AG09319 (cell line): ENCODE data around the gene PPARGC1A.

ENCODE experiments used
- DNase-seq: peaks from one replicate; pipeline ENCODE4 v3.0.0-alpha.2; 2010; ENCODE audit warnings: low read depth; ENCODE audit errors: extremely low read depth
- TF ChIP-seq, protein P1 (sequence below): IDR thresholded peaks from 2 replicates; pipeline ENCODE4 v1.5.1; 2011; ENCODE audit warnings: low read depth, mild to moderate bottlenecking, inconsistent platforms, low read length, moderate library complexity

Gene PPARGC1A

DNA sequence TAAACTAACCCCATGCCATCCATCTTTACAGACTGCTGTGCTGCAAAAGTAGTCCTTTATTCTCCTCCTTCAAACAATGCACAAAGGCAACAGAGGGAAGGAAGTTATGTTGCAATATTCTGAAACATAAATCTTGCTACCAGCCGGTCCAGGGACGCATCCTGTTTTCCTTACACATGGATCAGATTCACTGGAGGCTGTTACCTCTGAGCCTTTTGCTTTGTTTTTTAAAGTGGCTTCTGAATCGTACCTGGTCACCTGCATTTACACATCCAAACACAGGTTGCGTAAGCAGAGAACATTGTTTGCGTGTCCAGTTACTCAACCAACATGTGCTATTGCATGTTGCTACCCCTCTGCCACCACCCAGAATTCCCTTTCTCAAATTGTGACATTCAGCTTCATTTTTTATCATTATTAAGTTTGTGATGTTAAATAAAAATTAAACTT, 8.8 kb downstream of the PPARGC1A start:
- no peak for DNase-seq
- TF ChIP-seq, protein P1, sequence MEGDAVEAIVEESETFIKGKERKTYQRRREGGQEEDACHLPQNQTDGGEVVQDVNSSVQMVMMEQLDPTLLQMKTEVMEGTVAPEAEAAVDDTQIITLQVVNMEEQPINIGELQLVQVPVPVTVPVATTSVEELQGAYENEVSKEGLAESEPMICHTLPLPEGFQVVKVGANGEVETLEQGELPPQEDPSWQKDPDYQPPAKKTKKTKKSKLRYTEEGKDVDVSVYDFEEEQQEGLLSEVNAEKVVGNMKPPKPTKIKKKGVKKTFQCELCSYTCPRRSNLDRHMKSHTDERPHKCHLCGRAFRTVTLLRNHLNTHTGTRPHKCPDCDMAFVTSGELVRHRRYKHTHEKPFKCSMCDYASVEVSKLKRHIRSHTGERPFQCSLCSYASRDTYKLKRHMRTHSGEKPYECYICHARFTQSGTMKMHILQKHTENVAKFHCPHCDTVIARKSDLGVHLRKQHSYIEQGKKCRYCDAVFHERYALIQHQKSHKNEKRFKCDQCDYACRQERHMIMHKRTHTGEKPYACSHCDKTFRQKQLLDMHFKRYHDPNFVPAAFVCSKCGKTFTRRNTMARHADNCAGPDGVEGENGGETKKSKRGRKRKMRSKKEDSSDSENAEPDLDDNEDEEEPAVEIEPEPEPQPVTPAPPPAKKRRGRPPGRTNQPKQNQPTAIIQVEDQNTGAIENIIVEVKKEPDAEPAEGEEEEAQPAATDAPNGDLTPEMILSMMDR, result no peak

DNA sequence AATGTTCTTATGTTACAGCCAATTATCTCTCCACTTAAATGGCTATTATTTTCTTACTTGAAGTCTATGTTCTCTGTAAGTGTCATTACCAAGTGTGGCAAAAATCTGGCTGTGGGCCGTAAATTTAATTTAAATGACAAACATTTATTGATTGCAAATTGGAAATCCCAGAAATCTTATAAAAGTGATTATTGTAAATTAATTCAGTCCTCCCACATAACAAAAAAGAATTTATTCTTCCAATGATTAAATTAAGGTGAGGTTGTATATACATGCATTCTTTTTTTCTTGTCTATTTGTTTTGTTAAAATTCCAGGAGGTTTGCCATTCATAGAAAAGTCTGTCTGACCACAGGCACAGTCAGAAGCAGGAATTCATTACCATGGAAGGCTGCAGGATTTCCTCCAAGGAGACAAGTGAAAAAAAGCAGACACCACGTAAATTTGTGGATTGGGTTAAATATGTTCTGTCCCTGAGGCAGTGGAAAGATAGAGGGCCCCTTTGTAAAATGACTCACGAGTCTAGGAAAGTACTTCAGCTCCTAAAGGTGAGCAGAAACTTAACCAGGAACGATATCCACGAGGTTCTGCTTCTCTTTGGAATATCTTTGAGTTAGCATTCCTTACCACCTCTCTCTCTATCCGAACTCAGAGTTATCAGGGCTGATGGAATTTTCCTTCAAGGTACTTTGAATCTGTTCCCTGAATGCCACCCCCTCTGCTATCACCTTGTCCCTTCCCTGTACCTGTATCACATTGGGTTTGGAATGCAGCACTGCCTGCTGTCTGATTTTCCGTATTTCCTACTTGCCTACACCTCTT, 10.7 kb downstream of the PPARGC1A start:
- no peak for DNase-seq
- TF ChIP-seq, protein P1, result no peak

DNA sequence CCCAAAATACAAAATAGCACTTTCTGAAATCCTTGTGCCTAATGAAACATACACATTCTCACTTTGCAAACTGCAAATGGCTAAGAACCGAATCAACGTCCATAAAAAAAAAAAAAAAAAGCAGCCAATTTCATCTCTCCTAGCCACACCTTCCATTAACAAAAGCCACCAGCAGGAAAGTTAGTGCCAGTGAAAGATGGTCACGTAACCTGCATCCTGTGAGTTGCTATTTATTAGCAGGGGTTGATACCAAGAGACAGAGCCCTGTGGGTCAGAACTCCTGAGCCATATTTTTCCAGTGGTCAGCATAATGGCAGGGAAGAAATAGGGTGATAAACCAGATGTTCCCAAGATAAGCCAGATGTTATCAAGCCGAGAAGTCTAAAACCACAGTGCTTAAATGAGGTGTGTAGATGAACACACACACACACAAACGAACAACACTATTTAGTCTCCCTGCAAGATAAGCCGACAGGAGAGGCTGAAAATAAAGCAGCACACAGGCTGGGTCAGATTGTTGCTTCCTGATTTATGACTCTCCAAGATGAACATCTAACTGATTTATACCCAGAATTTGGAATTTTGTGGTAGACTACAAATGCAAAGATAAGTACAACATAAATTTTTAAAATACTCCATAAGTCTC, 11.5 kb downstream of the PPARGC1A start:
- TF ChIP-seq, protein P1, result no peak
- no peak for DNase-seq

DNA sequence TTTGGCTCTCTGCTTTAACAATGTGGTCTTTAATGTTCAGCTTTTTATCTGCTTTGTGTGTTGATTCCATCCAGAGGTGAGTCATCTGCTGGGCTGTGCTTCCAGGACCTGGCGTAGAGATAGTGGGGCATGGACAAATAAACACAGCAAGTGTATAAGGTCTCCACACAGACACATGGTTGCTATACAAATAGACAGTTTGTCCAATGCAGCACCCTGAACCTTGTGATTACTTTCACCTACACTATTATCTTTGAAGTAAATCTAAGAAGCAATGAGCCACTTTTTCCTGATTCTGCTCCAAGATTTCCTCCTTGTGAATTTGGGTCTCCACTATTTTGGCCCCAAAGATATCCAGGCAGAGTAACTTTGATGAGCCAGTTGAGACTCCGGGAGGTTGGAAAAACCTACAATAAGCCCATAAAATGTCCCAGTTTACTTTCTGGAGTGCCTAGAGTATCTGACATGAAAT, 12.1 kb downstream of the PPARGC1A start:
- DNase-seq, result no peak
- TF ChIP-seq, protein P1, result no peak

DNA sequence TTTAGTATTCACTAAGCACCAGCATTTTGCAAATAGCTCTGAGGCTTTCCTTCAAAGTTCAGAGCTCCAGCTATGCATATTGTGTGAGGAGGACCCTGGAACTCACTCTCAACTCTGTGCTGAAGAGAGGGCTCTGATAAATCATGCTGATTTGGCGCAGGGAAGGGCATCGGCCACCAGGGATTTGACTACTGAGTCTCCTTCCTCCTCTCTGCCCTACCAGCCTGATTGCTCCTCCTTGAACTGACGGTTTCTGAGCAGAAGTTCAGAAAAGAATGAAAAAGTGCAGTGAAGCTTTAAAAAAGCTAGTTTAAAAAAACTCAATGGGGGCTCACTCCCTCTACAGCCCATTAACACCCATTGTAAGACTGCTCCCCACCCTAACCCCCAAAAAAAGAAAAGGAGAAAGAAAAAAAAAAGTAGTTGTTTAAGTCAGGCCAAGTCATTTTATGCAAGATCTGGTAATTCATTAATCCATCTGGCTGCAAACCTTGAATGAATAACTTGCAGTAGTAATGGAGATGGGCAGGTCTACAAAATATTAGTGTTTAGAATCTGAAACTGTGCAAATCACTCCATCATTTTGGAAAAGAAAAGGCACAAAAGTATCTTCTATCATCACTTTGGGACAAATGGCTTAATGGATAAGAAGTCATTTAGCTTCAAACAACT, 13.3 kb downstream of the PPARGC1A start:
- no peak for DNase-seq
- TF ChIP-seq, protein P1, result no peak

DNA sequence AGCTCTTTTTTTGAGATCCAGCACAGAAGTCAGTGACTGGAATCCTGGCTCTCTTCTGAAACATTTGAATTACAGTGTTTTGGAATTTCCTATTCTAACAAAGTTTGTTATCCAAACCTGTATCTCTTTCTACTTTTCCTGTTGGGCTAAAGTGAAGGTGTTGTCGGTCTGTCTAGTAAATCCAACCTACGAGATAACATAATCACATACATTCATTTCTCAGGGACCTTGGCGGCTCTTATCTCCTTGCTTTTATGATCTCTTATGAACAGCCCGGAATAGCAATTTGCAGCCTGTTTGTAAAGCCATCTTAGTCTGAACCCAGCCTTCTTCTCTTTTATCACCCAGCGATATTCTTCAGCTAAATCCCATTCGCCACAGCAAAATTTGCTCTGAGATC, 14.5 kb downstream of the PPARGC1A start:
- DNase-seq, result no peak
- TF ChIP-seq, protein P1, result no peak

DNA sequence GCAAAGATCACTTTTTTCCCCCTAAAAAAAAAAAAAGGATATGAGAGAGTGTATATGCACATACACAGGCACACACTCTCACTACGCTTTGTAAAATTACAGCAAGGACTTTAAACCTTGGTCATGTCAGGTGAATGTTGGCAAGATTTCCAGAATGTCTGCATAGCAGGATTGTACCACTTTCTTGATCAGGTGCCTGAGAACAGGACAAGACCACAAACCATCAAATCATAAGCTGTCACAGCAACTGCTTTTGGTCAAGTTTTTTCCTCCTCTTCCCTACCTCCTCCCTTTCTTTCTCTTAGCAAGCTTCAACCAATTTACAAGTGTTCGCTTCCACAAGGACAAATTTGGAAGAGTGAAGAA, 15.3 kb downstream of the PPARGC1A start:
- TF ChIP-seq, protein P1, result no peak
- DNase-seq, result no peak
